ENCODE measurements around the gene C2CD2.
"Not testable (repeated sequence)": the region's sequence is repeated elsewhere in the genome, so short reads cannot be mapped to it uniquely, and the experiment has no call there.

C2CD2 gene

DNA sequence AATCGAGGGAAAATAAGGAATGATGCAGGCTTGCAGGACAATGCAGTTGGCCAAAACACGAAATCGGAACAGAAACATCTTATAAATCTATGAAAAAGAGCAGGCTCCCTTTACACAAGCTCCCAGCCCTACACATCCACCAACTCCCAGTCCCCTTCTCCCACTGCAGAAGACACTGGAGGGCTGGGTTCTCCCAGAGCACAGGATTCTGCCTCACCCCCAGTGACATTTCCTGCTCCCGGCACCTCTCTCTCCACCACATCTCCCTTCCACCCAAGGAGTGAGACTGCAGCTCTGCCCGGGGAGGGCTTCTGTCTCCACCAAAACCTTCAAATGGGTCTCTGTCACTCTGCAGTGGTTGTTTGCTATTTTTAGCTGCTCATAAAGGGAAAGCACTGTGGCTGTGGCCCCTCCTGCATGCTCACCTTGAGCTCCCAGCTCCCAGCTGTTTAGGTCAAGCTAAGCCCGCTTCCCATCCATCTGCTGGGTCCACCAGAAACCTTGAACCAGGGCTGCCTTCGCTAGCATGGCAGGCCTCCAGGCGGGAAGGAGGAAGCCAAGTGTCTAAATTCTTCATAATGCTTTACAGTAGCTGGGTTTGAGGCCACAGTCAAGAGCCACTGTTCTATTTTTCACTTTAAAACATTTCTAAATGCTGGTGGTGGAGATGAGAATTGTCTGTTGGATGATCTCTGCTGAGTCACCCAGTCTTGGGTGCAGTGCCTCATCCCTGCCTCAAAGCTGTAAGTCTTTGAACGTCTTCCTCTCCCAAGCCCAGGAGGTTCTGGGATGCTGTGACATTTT lies 3.3 kb upstream of the C2CD2 start:
- DNase-seq: no peak

DNA sequence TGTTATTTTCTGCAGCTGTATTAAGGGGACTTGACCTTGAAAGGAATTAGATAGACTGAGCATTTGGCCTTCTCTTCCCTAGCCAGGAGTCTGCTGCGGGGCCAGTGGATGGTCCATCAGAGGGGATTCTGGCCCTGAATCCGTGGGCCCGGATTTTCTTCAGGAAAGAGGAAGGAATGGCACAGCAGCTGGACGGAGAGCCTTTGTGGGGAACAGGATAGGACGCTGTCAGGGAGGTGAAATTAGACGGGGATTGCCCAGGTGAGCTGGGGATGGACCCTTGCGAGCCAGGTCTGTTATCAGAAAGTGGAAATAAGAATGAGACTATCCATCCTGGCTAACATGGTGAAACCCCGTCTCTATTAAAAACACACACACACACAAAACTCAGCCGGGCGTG lies 1.7 kb upstream of the C2CD2 start:
- no peak for DNase-seq

DNA sequence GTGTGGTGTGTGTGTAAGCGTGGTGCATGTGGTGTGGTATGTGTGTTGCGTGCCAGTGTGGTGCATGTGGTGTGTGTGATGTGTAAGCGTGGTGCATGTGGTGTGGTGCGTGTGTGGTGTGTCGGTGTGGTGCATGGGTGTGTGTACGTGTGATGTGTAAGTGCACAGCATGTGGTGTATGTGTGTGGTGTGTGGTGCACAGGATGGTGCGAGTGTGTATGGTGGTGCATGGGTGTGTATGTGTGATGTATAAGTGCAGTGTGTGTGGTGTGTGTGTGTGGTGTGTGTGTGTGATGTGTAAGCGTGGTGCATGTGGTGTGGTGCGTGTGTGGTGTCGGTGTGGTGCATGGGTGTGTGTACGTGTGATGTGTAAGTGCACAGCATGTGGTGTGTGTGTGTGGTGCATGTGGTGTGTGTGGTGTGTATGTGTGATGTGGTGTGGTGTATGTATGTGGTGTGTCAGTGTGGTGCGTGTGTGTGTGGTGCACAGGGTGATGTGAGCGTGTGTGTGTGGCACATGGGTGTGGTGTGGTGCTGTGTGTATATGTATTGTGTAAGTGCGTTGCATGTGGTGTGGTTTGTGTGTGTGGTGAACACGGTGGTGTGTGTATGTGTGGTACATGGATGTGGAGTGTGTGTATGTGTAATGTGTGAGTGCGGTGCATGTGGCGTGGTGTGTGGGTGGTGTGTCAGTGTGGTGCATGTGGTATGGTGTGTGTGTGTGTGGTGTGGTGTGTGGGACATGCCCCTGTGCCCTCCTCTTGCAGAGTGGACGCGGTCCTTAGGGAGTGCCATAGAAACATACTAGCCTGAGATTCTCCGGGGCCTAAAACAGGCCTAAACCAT lies 1.1 kb upstream of the C2CD2 start:
- no peak for DNase-seq

DNA sequence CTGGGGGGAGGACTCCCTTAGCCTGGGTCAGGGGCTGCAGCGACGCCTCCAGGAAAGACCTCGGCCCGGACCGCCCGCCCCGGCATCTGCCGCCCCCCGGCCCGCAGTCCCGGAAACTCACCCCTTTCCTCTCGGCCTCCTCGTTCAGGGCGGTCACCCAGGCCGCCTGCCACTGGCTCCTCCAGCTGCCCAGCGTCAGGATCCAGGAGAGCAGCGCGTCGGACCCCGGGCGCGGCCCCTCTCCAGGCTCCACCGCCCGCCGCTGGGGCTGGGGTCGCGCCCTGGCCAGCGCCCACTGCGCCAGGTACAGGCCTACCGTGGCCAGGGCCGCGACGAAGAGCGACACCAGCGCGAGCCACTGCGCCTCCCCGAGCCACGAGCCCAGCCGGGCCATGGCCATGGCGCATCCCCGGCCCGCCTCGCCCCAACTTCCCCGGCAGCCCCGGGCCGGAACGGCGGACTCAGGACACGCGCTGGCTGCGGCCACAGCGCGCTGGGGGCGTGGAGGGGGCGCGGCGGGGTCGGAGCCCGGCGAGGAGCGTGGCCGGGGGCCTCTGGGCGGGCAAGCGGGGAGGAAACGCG lies 478 bp downstream of the C2CD2 start:
- no peak for DNase-seq

DNA sequence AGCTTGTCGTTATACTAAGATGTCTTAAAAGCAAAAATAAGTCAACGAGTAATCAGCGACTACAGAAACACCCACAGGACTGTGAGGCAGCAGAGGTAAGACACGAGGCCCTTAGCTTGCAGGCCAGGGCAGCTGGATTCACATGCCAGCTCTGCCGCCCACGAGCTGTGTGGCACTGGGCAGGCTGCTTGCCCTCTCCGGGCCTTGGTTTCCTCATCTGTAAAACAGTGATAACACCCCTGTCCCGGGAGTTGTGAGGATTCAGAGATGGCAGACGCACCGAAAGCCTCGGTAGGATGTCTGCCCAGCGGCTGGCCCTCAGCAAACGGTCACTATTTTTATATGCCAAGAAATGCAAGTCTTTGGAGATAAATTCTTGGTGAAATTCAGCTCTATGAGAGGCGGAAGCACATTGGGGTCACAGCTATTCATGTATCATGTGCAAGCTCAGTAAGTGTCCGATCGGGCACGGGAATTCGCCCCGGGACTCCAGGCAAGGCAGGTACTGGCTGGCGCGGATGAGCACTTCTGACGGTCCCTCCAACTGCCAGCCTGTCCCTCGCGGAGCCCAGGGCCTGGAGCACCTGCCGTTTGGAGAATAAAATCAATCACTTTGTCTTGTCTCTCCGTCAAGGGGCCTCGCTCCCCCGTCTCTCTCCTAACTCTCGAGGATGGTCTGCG lies 1.1 kb downstream of the C2CD2 start:
- no peak for DNase-seq

DNA sequence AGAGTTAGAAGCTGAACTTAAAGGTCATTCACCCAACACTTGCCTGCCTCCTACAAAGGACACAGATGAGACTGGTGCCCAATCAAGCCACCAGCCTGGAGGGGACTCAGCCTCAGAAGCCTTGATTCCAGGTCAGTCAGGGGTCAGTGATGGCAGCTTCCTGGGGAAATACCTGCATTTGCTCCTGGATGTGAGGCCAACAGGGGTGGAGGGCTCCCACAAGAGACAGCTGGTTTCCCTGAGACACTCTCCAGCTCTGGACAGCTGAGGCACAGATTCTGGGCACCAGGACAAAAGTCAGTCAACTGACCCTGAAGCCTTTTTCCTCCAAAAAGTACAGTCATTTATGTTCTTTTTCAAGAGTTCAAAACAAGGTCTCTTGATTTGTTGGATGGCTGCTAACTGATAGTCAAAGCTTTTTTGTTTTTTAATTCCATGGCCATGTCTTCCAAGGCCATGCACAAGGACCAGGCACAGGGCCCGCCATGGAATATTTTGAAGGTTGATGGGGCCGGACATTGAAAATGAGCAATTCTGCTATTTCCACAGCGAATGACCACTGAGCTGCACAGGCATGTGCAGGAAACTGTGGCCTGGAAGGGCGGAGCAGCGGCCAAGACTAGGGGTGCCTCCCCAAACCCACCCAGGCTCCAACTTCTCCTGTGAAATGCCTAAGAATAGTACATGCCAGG lies 1.8 kb downstream of the C2CD2 start:
- no peak for DNase-seq

GRCh38 chr21:41950941-41951351 lies 2.9 kb downstream of the C2CD2 start:
- DNase-seq: no peak

DNA sequence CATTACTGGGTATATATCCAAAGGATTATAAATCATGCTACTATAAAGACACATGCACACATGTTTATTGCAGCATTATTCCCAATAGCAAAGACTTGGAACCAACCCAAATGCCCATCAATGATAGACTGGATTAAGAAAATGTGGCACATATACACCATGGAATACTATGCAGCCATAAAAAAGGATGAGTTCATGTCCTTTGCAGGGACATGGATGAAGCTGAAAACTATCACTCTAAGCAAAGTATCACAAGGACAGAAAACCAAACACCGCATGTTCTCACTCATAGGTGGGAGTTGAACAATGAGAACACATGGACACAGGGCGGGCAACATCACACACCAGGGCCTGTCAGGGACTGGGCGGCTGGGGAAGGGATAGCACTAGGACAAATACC lies 4.2 kb downstream of the C2CD2 start:
- DNase-seq: not testable (repeated sequence)

- DNase-seq: no peak
Measured at GRCh38 chr21:41948901-41949300, 4.9 kb downstream of the C2CD2 start.

DNA sequence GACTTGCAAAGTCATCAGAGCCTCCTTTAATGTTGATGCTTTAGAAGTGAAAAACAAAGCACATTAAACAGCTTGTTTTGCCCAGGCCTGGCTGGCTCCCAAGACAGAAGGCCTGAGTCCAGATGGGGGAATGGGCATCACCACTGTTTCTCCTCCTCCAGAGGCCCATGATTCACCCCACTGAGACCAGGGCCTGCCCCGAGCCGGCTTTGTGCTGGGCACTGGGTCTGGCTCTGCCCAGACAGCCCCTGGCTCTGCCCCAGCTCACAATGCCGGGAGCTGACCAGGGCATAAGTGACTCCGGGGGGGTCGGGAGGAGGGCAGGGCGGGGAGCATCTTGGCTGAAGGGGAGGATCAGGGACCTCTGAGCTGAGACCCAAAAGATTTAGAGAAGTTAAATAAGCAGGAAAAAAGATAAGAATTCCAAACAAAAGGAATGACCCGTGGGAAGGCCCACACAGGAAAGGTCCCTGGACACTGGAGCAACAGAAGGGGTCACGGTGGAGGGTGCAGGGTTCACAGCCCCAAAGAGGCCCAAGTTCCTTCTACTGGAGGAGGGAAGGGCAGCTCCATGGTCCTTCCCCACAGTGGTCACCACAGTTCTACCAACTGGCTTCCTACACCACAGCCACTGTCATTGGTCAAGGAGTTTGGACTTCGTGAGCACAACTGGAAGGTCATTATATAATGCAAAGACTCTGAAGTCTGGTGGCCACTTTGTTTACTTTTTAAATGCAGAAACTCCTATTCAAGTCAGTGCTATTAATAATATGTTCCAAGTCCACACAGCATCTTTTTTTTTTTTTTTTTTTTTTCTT lies 5.5 kb downstream of the C2CD2 start:
- DNase-seq: no peak

- DNase-seq: no peak
Measured at GRCh38 chr21:41945982-41946381, 7.8 kb downstream of the C2CD2 start.

DNA sequence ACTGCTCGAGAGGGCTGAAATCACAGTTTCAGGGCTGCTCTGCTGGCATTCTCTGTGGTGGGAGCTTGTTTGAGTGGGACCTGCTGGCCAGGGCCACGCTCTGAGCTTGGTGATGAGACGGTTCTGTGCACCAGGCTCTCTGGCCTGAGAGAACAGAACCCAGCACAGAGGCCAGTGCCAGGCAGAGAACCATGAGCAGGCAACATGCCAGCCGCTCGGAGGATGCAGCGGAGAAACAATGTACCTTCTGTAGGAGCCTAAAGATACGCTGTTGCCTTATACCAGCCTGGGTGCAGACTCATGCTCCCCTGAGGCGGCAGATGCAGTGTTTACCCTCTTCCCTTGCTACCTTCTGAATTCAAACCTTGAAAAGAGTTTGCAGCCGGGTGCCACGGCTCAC lies 10.0 kb downstream of the C2CD2 start:
- no peak for DNase-seq

DNA sequence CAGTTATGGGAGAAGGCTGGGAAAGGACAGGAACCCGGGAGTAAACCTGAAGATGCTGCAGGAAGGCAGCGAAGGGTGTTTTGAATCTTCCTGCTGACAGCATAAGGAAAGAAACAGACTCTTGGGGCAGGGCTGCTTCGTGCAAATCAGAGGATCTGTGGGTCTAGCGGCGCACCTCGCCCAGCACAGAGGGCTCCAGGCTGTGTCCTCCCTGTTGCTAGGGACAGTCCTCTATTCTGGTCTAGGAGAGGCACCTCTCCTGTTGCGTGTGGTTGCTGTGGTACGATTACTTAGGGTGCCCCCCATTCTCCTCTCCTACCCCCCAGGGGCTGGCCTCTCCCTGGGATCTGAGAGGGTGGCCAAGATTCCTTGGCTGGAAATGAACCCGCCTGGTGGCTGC lies 11.4 kb downstream of the C2CD2 start:
- DNase-seq: no peak

- no peak for DNase-seq
Measured at GRCh38 chr21:41941941-41942340, 11.9 kb downstream of the C2CD2 start.

DNA sequence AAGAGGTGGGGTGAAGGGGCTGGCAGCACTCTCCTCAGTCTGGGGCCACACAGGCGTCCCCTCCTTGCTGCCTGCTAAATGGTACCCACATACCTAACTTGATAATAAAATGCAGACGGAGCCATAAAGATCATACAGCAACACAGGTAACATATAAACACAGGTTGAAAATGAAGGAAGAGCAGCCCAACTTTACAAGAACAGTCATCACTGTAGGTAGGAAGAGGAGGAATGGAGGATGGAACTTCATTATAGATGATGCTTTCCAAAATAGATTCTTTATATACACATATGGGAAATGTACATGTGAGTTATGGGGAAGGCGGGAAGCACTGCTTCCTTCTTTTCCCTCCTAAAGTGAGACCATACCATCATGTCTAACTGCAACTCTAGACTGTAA lies 13.4 kb downstream of the C2CD2 start:
- DNase-seq: no peak

- DNase-seq: no peak
Measured at GRCh38 chr21:41939391-41939790, 14.4 kb downstream of the C2CD2 start.

DNA sequence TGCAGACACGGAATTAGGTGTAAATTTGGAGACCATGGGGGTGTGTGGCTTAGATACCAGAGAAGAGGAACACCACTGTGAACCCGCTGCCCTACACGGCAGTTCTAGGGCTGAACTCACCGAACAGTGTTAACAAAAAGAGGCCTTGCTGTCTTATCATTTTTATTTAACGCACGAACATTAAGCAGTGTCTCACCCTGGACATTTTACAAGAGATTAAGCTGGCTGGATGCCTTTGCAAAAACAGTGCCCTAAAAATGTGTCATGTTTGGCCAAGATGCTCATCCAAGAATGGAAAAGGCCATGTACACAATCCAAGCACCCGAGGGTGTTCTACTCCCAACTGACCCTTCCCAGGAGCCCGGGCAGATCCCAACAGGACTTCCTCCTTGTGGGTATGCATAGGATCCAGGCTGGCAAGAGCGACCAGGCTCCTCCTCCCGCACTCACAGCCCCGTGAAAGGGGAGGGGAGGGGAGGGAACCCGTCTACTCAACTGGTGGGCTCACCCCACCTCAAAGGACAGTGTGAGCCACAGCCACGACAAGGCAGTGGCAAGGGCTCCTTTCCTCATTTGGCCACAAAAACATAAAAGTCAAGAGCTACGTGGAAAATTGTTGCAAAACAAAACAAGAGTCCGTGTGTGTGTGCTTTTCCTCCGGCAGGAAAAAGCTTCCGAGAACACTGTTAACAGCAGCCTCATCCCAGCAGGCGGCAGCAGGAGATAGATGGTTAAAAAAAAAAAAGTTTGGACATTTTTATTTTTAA lies 20.3 kb downstream of the C2CD2 start:
- no peak for DNase-seq

GRCh38 chr21:41932576-41933312 lies 21.1 kb downstream of the C2CD2 start:
- no peak for DNase-seq

- no peak for DNase-seq
Measured at GRCh38 chr21:41932191-41932575, 21.6 kb downstream of the C2CD2 start.

GRCh38 chr21:41931041-41931451 lies 22.8 kb downstream of the C2CD2 start:
- DNase-seq: no peak

Measured in CD4-positive, alpha-beta T cell treated with Interferon alpha-2 for 1 hour (primary cell).